Stimulated activated CD8-positive, alpha-beta memory T cell treated with anti-CD3 and anti-CD28 coated beads, Interleukin-4, amount 100 ng/mL, for 24 hours (primary cell): ENCODE measurements around the gene BCKDHB.
"Not testable (repeated sequence)": the region's sequence is repeated elsewhere in the genome, so short reads cannot be mapped to it uniquely, and the experiment has no call there.

Experiments used
- DNase-seq: peaks from one replicate; pipeline ENCODE4 v3.0.0-alpha.2; 2020; ENCODE audit warnings: low read depth

The BCKDHB gene

DNA sequence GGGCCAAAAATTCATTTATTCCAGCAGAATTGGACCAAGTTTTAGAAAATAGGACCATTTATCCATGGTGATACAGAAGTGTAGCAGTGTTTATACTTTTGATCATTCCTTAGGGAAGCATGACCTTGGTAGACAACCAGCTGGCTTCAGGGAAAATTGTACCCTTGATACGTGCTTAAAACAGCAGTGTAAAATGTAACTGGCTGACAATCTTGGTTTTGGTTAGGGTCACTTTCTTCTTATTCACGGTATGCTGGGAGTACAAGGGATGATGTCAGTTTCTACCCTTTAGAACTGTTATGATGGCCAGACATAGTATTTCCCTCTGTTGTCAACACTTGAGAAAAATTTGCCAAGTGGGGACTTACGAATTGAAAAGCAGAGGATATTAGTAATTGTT lies 157.1 kb downstream of the BCKDHB start:
- DNase-seq = no peak

DNA sequence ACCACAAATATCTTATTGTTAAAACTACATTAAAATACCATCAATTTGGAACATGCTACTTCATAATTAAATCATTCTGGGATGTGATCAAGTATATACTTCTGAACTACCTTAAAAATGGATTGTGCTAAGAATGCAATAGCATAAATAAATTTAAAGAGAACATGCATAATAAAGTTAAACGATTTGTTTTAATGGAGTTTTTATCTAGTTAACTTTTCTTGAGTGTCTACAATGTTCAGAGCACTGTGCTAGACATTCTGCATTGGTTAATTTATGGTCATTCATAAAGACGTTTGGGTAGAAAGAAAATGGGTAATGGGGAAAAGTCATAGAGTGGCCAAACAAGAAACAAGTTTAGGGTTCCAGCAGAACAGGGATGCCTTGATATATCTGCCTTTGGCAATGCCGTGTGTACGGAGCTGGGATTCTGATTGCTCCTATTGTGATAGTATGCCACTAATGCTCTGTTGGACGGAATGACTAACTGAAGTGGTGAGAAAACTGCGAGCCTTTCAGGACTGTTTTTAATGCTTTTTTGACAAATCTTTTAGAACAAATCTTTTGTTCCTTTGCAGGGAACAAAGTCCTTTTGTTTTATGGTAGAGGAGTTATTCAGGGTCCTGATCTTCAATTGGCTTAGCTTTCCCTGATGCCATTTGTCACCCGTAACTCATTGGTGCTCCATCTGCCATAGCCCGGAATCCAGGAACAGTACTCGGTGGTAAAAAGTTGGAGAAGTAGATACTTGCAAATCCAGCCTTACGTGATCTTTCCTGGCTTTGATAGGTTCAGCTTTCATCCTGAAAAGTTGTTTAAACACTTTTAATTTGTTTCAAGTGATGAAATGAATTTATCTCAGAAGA lies 162.6 kb downstream of the BCKDHB start:
- no peak for DNase-seq

DNA sequence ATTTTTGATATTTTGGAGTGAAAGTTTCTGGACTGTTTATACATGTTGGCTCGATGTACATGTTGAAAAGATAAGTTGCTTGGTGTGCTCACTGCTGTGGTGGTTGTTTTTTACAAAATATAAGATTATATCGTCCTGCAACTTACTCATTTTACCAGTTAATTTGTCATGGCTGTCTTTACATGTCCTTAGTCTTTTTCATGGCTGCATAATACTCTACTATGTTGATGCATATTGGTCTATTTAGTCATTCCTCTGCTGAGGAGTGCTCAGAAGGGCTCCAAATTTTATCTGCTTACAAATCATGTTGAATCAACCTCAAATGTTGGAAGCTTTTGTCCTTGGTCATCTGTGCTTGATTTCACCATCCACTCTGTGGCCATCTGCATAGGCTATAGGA lies 164.6 kb downstream of the BCKDHB start:
- no peak for DNase-seq

DNA sequence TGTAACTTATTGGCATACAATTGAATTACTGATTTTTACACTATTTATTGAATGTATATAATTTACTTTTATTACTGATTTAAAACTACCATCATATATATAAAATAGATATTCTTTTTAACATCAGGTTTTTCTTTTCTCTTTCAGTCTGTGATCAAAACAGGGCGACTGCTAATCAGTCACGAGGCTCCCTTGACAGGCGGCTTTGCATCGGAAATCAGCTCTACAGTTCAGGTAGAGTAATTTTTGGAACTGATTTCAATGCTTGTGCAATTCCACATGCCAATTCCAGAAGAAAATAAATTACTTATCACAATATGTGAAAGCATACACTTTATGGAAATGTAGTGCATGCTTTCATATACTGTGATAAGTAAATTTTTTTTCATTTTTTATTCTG lies 166.5 kb downstream of the BCKDHB start:
- no peak for DNase-seq

DNA sequence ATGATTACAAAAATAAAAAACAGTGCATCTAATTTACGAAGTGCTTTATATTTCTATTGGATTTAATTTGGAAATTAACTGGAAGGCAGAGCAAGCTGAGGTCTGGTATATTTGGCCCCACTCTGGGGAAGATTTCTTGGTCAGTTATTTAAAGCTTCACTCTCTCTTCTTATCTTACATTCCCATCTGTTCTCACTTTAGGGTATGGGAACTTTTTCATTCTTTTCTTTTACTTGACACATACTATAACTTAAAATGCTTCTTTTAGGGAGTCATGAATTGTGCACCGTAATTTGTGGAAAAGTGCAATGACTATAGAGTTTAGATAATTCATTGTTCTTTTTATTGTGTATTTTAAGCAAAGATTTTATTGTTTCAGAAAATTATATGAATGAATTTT lies 170.4 kb downstream of the BCKDHB start:
- no peak for DNase-seq

DNA sequence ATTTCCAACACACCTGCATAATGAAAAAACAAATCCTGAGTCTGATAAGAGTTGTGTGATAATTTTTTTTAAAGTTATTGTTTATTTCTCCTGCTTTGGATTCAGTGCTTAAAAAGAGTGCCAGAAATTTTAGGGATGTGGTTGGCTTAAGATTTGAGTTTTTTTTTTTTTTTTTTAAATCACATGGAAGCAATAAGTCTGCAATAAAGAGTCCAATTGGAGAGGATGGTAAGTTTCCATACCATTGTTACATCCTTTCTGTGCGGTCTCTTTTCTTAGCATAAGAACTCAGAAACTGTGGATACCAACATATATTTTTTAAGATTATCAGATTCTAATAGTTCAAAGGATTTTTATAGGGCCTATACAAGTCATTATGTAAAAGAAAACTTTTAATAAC lies 171.0 kb downstream of the BCKDHB start:
- DNase-seq = no peak

DNA sequence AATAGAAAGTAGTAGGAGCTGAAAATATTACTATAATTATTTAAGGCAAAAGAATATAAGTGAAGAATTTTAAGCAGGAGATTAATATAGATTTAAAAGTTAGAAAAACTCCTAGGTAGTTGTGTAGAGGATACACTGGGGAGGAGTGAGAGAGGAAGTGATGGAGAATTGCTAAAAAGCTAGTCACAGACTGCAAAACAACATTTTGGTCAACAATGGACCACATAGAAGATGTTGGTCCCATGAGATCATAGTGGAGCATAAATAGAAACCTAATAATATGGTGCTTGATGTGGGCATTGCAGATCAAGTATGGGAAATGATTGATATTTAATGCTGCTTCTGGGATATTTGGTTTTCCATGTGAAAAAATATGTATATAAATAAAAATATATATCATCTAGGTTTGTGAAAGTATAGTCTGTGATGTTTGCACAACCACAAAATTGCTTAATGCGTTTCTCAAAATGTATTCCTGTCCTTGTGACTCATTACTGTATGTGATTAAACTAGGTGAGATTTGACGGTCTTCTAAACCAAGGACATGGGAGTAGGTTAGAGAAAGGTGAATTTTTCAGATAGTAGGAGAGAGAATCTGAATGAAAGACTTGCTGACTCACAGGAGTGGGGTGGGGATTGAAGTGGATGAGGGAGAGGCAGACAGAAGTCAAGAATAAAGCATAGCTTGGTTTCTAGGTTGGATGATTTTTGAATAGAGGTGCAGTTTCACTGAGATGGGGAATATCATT lies 174.0 kb downstream of the BCKDHB start:
- no peak for DNase-seq

DNA sequence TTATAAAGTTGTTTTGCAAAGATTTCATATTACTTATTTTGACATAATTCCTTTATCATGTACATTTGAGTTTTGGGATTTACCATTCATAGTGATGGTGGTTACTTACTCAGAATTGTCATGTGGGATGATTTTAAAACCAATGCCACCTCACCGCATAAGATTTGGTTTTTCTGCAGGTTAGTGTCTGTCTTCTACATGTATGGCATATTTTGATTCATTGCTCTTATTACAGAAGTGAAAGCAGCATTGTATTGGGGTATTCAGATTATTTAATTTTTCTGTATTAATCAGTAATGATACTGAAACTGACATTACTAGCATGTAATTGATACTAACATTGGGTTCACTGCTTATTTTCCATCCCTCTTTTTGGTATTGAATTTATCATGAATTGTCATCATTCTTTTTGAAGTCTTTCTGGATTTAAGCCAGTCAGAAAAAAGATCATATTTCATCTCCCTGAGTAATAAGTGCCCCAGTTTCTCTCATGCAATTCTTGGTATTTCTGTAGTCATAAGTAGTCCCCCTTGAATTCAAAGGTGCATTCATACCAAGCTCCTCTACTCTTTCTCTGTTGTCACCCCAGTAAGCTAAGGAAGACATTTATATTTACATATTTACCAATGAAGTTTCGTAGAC lies 176.6 kb downstream of the BCKDHB start:
- no peak for DNase-seq

DNA sequence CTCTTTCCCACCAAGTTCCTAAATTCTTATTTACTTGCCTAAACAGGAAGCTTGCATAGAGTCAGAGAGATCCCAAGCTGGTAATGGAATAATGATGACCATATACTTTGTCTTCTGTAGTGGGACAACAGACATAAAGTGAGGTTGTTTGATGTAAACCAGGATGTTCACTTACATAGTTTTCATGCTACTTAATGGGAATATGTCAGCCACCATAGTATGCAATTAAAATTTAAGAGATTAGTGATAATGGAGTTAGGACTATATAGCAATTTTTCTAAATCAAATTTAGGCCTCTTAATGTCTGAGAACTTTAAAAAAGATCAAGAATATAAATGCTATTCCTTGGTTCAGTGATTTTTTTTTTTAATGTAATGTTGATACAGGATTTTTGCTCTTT lies 180.6 kb downstream of the BCKDHB start:
- no peak for DNase-seq

DNA sequence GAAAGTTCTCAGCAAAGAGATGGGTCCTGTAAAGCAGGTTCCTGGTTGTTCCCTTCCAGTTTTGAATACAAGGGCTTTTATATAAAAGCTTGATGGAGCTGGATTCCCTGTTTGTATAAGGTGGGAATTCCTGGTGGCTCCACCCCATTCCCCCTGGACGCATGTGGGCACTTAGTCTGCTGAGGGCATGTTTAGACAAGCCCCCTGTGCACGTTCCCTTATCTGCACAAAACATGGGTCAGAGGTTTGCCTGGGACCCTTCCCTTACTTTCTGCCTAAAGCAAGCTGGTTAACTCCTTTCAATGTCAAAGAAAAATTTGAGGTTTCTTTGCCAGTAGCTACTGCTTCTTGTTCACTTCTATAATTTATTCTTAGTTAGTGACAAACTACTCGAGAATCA lies 181.1 kb downstream of the BCKDHB start:
- no peak for DNase-seq

DNA sequence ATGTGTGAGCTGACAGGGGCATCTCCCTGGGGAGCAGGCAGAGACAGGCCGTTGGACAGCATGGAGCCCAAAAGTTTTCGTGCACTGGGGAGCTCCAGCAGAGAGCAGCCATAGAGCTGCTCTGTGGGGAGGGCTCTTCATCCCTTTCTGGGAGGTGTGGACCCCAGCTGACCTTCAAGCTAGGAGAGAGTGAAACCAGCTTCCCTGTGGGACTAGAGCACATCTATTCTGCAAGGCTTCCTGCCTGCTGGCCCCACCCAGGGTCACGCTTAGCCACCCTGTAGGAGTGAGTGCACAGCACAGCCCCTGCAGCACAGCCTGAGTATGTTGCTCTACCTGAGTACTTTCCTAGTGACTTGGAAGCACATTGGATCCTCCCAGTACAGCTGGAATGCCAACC lies 183.3 kb downstream of the BCKDHB start:
- DNase-seq = no peak

DNA sequence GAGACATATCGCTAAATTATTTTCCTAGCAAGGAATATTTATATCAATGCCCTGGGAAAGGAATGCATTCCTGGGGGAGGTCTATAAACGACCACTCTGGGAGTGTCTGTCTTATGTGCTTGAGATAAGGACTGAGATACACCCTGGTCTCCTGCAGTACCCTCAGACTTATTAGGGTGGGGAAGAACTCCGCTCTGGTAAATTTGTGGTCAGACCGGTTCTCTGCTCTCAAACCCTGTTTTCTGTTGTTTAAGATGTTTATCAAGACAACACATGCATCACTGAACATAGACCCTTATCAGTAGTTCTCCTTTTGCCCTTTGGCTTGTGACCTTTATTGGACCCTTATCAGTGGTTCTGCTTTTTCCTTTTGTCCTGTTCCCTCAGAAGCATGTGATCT lies 188.1 kb downstream of the BCKDHB start:
- not testable (repeated sequence) for DNase-seq

DNA sequence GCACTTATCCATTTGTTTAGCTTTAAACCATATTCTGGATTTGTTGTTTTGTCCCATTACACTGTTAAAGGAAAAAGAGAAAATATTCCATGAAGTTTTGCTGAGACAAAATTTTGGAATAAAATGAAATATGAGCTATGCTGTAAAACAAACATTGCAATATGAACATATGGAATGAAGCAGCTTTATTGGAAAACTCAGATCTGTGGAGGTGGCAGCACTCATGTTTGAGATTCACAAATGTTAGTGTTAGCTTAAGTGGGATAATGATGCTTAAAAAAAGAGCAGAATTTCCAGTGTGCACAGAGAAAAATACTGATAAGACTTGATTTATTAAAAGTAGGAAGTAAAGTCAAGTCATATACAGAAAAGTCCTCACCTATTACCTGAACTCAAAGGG lies 196.2 kb downstream of the BCKDHB start:
- DNase-seq = no peak

DNA sequence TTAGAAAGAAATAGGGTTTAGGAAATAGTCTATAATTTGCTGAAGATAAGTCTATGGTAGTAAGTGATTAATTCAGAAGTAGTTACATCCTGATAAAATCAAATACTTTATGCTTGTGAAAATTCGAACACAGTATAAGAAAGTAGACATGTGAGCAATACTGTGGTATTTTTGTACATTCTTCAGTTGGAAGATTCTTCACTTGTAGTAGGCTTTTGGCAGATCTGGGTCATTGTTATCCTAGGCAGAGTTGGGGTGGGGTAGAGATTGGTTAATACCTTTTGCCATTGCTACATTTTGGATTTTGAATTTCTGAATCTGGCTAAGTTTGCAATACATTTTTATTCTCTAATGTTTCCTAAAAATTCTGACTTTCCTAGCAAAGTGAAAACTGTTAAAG lies 197.5 kb downstream of the BCKDHB start:
- DNase-seq = no peak

DNA sequence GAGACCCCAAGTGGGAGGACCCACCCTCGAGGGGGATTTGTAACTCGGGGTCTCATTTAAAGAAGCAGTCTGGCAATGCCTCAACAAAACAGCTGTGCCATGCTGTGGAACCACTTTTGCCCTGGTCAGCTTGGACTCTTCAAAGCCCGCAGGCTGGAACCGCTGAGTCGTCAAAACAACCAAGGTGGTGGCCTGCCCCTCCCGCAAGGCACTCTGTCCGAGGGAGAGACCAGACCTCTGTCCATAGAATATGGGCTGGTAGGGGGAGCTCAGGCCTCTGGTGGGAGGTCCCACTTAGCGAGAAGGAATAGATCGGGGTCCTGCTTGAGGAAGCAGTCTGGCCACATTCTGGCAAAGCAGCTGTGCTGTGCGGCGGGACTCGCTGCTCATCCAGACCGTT lies 208.1 kb downstream of the BCKDHB start:
- no peak for DNase-seq

DNA sequence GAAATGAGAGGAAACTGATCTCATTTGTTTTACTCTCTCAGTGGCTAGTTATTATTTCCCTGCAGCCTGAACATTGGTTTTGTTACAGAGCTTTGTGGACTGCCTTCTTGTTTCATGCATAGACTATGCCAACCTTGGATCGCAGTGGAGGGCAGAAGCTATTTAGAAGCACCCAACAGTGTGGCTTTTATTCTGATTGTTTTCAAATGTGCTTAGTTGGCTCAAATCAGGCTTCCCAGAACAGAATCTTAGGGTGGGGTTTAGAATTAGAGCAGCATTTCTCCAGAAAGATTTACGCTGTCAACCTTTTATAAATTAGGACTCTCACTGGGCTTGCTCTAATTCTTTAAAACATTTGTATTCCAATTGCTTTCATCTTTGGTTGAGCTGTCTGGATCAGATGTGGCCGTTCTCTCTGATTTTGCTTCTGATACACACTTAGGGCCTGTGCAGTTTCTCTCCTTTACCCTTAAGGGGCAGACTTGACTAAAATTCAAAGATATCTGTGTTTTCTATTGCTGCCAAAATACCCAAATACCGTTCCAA lies 210.3 kb downstream of the BCKDHB start:
- no peak for DNase-seq

DNA sequence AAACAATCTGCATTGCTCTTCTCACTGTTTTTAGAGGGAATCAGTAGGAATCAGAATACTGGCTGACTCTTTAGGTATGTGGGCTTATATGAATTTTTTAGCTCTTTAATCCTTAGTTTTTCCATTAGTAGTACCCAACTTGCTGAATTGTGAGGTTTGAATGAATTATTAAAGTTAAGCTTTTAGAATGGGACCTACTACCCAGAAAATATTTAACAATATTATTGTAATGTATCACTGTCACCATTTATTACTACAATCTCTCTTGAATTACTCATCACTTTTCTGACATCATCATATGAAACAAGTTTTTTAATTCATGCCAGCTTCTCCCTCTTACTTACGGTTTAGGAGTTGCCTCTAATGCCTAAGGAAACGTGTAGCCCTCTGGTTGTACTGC lies 212.7 kb downstream of the BCKDHB start:
- DNase-seq = no peak

DNA sequence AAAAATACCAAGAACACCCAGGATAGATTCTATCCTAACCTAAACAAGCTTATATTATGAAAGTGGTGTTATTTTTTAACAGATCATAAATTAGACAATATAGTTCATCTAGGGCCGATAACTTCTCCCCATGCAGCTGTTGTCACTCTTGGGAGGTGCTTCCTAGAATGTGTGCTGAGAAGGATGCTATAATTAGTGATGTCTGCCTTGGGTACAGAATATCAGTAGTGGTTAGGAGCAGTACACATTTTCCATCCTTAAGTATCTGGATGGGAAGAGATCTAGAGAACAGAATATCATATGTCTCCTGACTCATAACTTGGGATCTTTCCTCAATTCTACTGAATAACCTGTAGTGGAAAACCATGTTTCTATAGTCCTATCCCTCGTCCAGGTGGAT lies 214.5 kb downstream of the BCKDHB start:
- no peak for DNase-seq

DNA sequence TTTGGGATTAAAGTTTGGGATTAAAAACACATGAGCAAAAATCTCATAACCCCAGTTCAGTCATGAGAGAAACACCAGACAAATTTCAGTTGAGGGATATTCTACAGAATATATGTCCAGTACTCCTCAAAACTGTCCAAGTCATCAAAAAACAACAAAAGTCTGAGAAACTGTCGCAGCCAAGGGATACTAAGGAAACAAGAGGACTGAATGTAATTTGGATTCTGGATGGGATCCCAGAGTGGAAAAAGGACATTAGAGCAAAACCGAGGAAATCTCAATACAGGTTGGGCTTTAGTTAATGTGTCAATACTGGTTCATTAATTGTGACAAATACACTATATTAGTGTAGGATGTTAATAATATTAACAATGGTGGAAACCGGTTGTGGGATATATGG lies 219.3 kb downstream of the BCKDHB start:
- no peak for DNase-seq

DNA sequence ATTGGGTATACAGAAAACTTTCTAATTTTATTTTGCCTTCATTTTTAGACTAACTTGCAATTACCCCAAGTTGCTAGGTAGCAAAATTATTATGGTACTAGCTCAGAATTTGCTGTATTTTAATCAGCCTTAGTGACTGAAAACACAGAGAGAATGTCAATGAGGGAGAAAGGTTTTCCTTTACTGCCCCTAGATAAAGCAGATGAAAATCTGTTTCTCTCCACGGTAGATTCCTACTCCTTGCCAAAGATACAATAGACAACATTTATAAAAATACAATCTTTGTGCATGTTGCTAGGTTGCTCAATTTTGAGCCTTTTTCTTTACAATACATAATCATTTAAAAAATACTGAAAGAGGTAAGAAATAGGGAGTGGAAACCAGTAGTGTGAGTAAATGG lies 222.2 kb downstream of the BCKDHB start:
- no peak for DNase-seq

DNA sequence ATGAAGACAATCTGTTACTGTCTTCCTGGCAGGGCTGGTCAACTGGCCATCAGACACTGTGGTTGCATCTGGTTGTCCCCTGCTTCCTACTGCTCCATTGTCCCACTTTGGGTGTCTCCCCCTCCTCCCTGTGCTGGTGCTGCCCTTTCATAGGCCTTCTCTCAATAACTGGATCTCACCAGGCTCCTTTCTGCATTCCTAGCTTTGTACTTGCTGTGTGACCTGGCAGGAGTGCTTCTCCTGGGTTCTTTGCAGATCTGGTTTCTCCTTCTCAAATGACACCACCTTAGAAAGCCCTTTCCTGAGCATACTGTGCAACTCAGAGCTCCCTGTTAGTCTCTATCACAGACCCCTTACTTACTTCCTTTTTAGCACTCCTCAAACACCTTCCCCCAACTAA lies 223.0 kb downstream of the BCKDHB start:
- no peak for DNase-seq

DNA sequence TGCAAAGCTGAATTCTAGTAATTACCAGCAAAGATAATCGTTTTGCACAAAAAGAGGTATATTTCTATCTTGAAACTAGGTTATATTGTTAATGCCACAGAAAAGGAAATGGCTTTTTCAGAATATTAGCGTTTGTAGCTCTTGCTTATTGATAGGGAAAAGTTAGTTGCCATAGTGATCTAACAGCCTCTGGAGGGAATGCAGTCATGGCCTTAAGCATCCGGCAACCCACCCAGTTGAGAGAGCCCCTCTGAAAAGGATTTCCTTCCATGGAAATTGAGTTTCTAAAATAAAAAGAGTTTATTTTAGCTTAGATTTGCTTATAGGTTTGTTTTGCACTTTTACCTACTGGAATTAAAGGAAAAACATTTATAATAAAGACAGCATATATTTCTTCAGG lies 224.5 kb downstream of the BCKDHB start:
- DNase-seq = no peak

DNA sequence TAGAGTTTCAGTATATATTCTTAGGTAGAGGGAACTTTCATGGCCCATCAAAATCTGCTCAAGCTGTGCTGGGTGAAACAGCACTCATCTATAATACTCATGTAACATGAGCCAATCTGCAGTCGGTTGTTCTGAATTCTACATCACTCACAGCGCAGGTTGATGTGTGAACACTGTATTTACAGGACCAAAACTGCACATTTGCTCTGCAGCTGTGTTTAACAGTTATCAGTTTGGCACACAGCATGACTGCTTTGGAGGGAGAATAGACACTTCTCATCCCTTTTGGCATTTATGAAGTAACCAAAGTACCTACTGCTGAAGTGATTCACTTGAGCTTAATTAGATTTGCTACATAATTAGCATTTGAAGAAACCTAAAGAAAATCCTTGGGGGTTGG lies 225.1 kb downstream of the BCKDHB start:
- no peak for DNase-seq
